ENCODE data around the gene SPINK4. TPM values are rescaled to one million over a fixed set of nuclear protein-coding genes. Genes with fewer than 3 reads are reported as not detected.

The SPINK4 gene
- total and polyA plus RNA-seq, 4 donors, result 0.70 TPM; not detected in 3

- WGBS, result 97% methylated on average over 4 of the region's 4 CpGs
- Histone ChIP-seq H3K27me3 (ENCODE audit: control insufficient read depth in 4 of 4, insufficient read depth in 4 of 4, low read length in 3 of 4) (no peaks in the 10 kb centered on the region), H3K4me3 (ENCODE audit: low read depth in 1 of 3, low read length in 3 of 3) (no peak overlapping the region), H3K9ac (ENCODE audit: low read depth in 1 of 2, low read length in 2 of 2) (no peak overlapping the region), H3K4me1 (ENCODE audit: control insufficient read depth in 4 of 4, insufficient read depth in 4 of 4, low read length in 3 of 4) (no peaks in the 10 kb centered on the region), H3K9me3 (ENCODE audit: control insufficient read depth in 4 of 4, low read length in 3 of 4) (no peaks in the 10 kb centered on the region), H3K36me3 (ENCODE audit: control insufficient read depth in 4 of 4, insufficient read depth in 3 of 4, low read depth in 1 of 4, low read length in 3 of 4) (peaks cover 9 to 58% (median 42%) of the 10 kb centered on the region in 4 donors), H3K27ac (ENCODE audit: low read depth in 1 of 2, low read length in 2 of 2) (no peak overlapping the region)
- DNase-seq (ENCODE audit: low spot score), result no peak
- TF ChIP-seq HNF4G (IDR thresholded peaks at IDR 0.05), result no peak
- no peak for TF ChIP-seq HNF4A (conservative IDR thresholded peaks at IDR 0.05)
- TF ChIP-seq RAD21 (IDR thresholded peaks at IDR 0.05), result no peak
- TF ChIP-seq SP1 (IDR thresholded peaks at IDR 0.05), result no peak
- TF ChIP-seq MAX (IDR thresholded peaks at IDR 0.05), result no peak
- TF ChIP-seq NR2F2 (IDR thresholded peaks at IDR 0.05), result no peak
- no peak for TF ChIP-seq REST (IDR thresholded peaks at IDR 0.05)
- no peak for TF ChIP-seq YY1 (IDR thresholded peaks at IDR 0.05)
- TF ChIP-seq EGR1 (IDR thresholded peaks at IDR 0.05; ENCODE audit: low read depth in 2 of 2), result no peak
- no peak for TF ChIP-seq FOXA2 (IDR thresholded peaks at IDR 0.05)
- no peak for TF ChIP-seq TAF1 (conservative IDR thresholded peaks at IDR 0.05)
- TF ChIP-seq ATF3 (IDR thresholded peaks at IDR 0.05), result no peak
- TF ChIP-seq GABPA (IDR thresholded peaks at IDR 0.05 in 1 of 2, conservative IDR thresholded peaks at IDR 0.05 in 1 of 2), result no peak
- no peak for TF ChIP-seq JUND (IDR thresholded peaks at IDR 0.05)
- TF ChIP-seq ZBTB33 (IDR thresholded peaks at IDR 0.05), result no peak
- TF ChIP-seq RXRA (IDR thresholded peaks at IDR 0.05), result no peak
- TF ChIP-seq, protein P1, sequence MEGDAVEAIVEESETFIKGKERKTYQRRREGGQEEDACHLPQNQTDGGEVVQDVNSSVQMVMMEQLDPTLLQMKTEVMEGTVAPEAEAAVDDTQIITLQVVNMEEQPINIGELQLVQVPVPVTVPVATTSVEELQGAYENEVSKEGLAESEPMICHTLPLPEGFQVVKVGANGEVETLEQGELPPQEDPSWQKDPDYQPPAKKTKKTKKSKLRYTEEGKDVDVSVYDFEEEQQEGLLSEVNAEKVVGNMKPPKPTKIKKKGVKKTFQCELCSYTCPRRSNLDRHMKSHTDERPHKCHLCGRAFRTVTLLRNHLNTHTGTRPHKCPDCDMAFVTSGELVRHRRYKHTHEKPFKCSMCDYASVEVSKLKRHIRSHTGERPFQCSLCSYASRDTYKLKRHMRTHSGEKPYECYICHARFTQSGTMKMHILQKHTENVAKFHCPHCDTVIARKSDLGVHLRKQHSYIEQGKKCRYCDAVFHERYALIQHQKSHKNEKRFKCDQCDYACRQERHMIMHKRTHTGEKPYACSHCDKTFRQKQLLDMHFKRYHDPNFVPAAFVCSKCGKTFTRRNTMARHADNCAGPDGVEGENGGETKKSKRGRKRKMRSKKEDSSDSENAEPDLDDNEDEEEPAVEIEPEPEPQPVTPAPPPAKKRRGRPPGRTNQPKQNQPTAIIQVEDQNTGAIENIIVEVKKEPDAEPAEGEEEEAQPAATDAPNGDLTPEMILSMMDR (IDR thresholded peaks at IDR 0.05; ENCODE audit: low read depth, low read length, missing input control), result no peak
Observed at GRCh38 chr9:33254211-33254610, 14.2 kb downstream of the SPINK4 start.
